ENCODE measurements around the gene ADAM19.

ADAM19 gene

GRCh38 chr5:157556615-157557418, 18.8 kb downstream of the ADAM19 start:
- Histone ChIP-seq H3K4me2 (ENCODE audit: insufficient read depth, low read length) (no peak overlapping the region), H3K4me3 (ENCODE audit: low read depth in 1 of 2, low read length in 2 of 2) (no peak overlapping the region), H3K27ac (ENCODE audit: low read length) (no peak overlapping the region), H3K79me2 (ENCODE audit: insufficient read depth, low read length) (no peaks in the 10 kb centered on the region), H3K4me1 (ENCODE audit: insufficient read depth, low read length) (no peaks in the 10 kb centered on the region), H2AFZ (ENCODE audit: low read depth, low read length) (no peak overlapping the region), H4K20me1 (ENCODE audit: insufficient read depth, low read length) (no peaks in the 10 kb centered on the region), H3K36me3 (ENCODE audit: insufficient read depth, low read length) (no peaks in the 10 kb centered on the region), H3K9me3 (ENCODE audit: insufficient read depth, low read length, severe bottlenecking) (no peaks in the 10 kb centered on the region), H3K27me3 (ENCODE audit: insufficient read depth, low read length, poor library complexity) (no peaks in the 10 kb centered on the region), H3K9ac (ENCODE audit: low read depth, low read length) (no peak overlapping the region)
- DNase-seq = no peak
- TF ChIP-seq CTCF (IDR thresholded peaks at IDR 0.05; ENCODE audit: borderline replicate concordance, extremely low read depth, low read length, poor library complexity, severe bottlenecking) = no peak
- ATAC-seq (ENCODE audit: insufficient read depth, low read depth) = no peak

GRCh38 chr5:157555037-157555640, 20.4 kb downstream of the ADAM19 start:
- Histone ChIP-seq H3K79me2 (ENCODE audit: insufficient read depth, low read length) (no peaks in the 10 kb centered on the region), H3K4me2 (ENCODE audit: insufficient read depth, low read length) (no peak overlapping the region), H3K36me3 (ENCODE audit: insufficient read depth, low read length) (no peaks in the 10 kb centered on the region), H3K4me1 (ENCODE audit: insufficient read depth, low read length) (no peaks in the 10 kb centered on the region), H3K9ac (ENCODE audit: low read depth, low read length) (no peak overlapping the region), H2AFZ (ENCODE audit: low read depth, low read length) (no peak overlapping the region), H3K27me3 (ENCODE audit: insufficient read depth, low read length, poor library complexity) (no peaks in the 10 kb centered on the region), H4K20me1 (ENCODE audit: insufficient read depth, low read length) (no peaks in the 10 kb centered on the region), H3K4me3 (ENCODE audit: low read depth in 1 of 2, low read length in 2 of 2) (no peak overlapping the region), H3K27ac (ENCODE audit: low read length) (no peak overlapping the region), H3K9me3 (ENCODE audit: insufficient read depth, low read length, severe bottlenecking) (no peaks in the 10 kb centered on the region)
- ATAC-seq (ENCODE audit: insufficient read depth, low read depth) = no peak
- TF ChIP-seq CTCF (IDR thresholded peaks at IDR 0.05; ENCODE audit: borderline replicate concordance, extremely low read depth, low read length, poor library complexity, severe bottlenecking) (no peak), EZH2 (IDR thresholded peaks at IDR 0.05; ENCODE audit: borderline replicate concordance, low read depth, low read length, severe bottlenecking) (no peak)
- DNase-seq = no peak

- H3K9ac ChIP-seq (ENCODE audit: low read depth, low read length) = no peak overlapping the region
- H4K20me1 ChIP-seq (ENCODE audit: insufficient read depth, low read length) = no peaks in the 10 kb centered on the region
- no peak overlapping the region for H3K4me3 ChIP-seq (ENCODE audit: low read depth in 1 of 2, low read length in 2 of 2)
- H3K9me3 ChIP-seq (ENCODE audit: insufficient read depth, low read length, severe bottlenecking) = no peaks in the 10 kb centered on the region
- no peak for ATAC-seq (ENCODE audit: insufficient read depth, low read depth)
- no peak overlapping the region for H2AFZ ChIP-seq (ENCODE audit: low read depth, low read length)
- H3K4me1 ChIP-seq (ENCODE audit: insufficient read depth, low read length) = no peaks in the 10 kb centered on the region
- no peaks in the 10 kb centered on the region for H3K79me2 ChIP-seq (ENCODE audit: insufficient read depth, low read length)
- TF ChIP-seq CTCF (IDR thresholded peaks at IDR 0.05; ENCODE audit: borderline replicate concordance, extremely low read depth, low read length, poor library complexity, severe bottlenecking) (no peak), EZH2 (IDR thresholded peaks at IDR 0.05; ENCODE audit: borderline replicate concordance, low read depth, low read length, severe bottlenecking) (no peak)
- DNase-seq = no peak
- no peaks in the 10 kb centered on the region for H3K27me3 ChIP-seq (ENCODE audit: insufficient read depth, low read length, poor library complexity)
- H3K36me3 ChIP-seq (ENCODE audit: insufficient read depth, low read length) = no peaks in the 10 kb centered on the region
- H3K4me2 ChIP-seq (ENCODE audit: insufficient read depth, low read length) = no peak overlapping the region
- no peak overlapping the region for H3K27ac ChIP-seq (ENCODE audit: low read length)
Measured at GRCh38 chr5:157554179-157555036, 21.2 kb downstream of the ADAM19 start.

All from DND-41 (cell line).